ENCODE data around the gene ITGB5. TPM values are rescaled to one million over a fixed set of nuclear protein-coding genes. Genes with fewer than 3 reads are reported as not detected.

ITGB5 gene
- total RNA-seq, 1 experiment from 2014 or later = 116 TPM

DNA sequence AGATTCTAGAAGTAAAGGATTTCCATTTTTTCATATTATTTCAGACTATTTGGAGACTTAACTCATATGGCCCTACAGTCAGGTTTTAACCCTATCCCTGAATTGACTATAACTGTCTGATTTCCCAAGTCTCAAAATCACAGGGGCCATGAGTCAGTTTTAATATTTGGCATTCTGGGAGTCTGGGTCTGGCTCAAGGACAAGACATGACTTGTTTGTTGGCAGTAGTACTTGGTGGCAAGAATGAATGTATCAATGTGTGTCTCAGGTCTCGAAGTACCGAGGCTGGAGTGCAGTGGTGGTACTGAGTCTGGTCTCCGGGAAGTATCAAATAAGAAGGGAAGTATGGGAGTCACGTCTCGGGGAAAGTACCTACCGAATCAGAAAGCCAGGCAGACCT, 146.1 kb downstream of the ITGB5 start:
- Histone ChIP-seq H3K4me3 (ENCODE audit: low read depth, low read length, poor library complexity, severe bottlenecking) (no peak overlapping the region), H3K4me1 (ENCODE audit: insufficient read depth, low read length, poor library complexity, severe bottlenecking) (peaks cover 3% of the 10 kb centered on the region), H3K27ac (ENCODE audit: low read depth, low read length, poor library complexity, severe bottlenecking) (no peak overlapping the region), H3K36me3 (ENCODE audit: insufficient read depth, low read length, poor library complexity, severe bottlenecking) (peaks cover 94% of the 10 kb centered on the region), H3K9me3 (ENCODE audit: low read depth, low read length, poor library complexity, severe bottlenecking) (no peaks in the 10 kb centered on the region), H3K27me3 (replicated peaks; ENCODE audit: insufficient read depth, low read depth, low read length, poor library complexity) (no peaks in the 10 kb centered on the region)
- intact Hi-C loops (cut with micrococcal nuclease; ENCODE audit: unreplicated experiment) = no loop called here
- CTCF ChIA-PET = no interaction called here
- POLR2A ChIA-PET (ENCODE audit: low non-redundant PET) = no interaction called here
- no TSS peak for BruUV-seq (replicated peaks)
- no peak for DNase-seq (ENCODE audit: low spot score)
- no peak for TF ChIP-seq EZH2 (IDR thresholded peaks at IDR 0.05; ENCODE audit: borderline replicate concordance, low read depth, low read length, poor library complexity, severe bottlenecking)
- TF ChIP-seq, protein P1, sequence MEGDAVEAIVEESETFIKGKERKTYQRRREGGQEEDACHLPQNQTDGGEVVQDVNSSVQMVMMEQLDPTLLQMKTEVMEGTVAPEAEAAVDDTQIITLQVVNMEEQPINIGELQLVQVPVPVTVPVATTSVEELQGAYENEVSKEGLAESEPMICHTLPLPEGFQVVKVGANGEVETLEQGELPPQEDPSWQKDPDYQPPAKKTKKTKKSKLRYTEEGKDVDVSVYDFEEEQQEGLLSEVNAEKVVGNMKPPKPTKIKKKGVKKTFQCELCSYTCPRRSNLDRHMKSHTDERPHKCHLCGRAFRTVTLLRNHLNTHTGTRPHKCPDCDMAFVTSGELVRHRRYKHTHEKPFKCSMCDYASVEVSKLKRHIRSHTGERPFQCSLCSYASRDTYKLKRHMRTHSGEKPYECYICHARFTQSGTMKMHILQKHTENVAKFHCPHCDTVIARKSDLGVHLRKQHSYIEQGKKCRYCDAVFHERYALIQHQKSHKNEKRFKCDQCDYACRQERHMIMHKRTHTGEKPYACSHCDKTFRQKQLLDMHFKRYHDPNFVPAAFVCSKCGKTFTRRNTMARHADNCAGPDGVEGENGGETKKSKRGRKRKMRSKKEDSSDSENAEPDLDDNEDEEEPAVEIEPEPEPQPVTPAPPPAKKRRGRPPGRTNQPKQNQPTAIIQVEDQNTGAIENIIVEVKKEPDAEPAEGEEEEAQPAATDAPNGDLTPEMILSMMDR (conservative IDR thresholded peaks at IDR 0.05; ENCODE audit: low read depth, low read length) = no peak

- intact Hi-C loops (cut with micrococcal nuclease; ENCODE audit: unreplicated experiment) = no loop called here
- ChIA-PET POLR2A (ENCODE audit: low non-redundant PET) (no interaction called here), CTCF (no interaction called here)
- peaks cover 29% of the 10 kb centered on the region for H3K36me3 ChIP-seq (ENCODE audit: insufficient read depth, low read length, poor library complexity, severe bottlenecking)
- no peaks in the 10 kb centered on the region for H3K27me3 ChIP-seq (replicated peaks; ENCODE audit: insufficient read depth, low read depth, low read length, poor library complexity)
- peaks cover 31% of the 10 kb centered on the region for H3K4me1 ChIP-seq (ENCODE audit: insufficient read depth, low read length, poor library complexity, severe bottlenecking)
- no TSS peak for BruUV-seq (replicated peaks)
- no peak for DNase-seq (ENCODE audit: low spot score)
- TF ChIP-seq, protein P1 (conservative IDR thresholded peaks at IDR 0.05; ENCODE audit: low read depth, low read length) = no peak
- TF ChIP-seq EZH2 (IDR thresholded peaks at IDR 0.05; ENCODE audit: borderline replicate concordance, low read depth, low read length, poor library complexity, severe bottlenecking) = no peak
- peak overlapping the region; percentile 75 for H3K4me3 ChIP-seq (ENCODE audit: low read depth, low read length, poor library complexity, severe bottlenecking)
- H3K9me3 ChIP-seq (ENCODE audit: low read depth, low read length, poor library complexity, severe bottlenecking) = no peaks in the 10 kb centered on the region
- H3K27ac ChIP-seq (ENCODE audit: low read depth, low read length, poor library complexity, severe bottlenecking) = peak overlapping the region; percentile 27
Observed at GRCh38 chr3:124731760-124732159, 155.4 kb downstream of the ITGB5 start.

DNA sequence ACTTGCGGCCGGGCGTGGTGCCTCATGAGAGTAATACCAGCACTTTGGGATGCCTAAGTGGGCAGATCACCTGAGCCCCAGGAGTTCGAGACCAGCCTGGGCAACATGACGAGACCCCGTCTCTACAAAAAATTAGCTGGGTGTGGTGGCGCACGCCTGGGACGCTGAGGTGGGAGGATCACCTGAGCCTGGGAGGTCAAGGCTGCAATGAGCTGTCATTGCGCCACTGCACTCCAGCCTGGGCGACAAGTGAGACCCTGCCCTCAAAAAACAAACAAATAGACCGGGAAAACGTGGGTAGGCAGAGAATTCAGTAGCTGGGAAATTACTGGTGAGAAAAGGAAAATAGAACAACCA, 156.2 kb downstream of the ITGB5 start:
- H3K4me1 ChIP-seq (ENCODE audit: insufficient read depth, low read length, poor library complexity, severe bottlenecking) = peaks cover 31% of the 10 kb centered on the region
- H3K27ac ChIP-seq (ENCODE audit: low read depth, low read length, poor library complexity, severe bottlenecking) = peak overlapping the region; percentile 93
- no peak for DNase-seq (ENCODE audit: low spot score)
- peak overlapping the region; percentile 75 for H3K4me3 ChIP-seq (ENCODE audit: low read depth, low read length, poor library complexity, severe bottlenecking)
- BruUV-seq (replicated peaks) = no TSS peak
- ChIA-PET POLR2A (ENCODE audit: low non-redundant PET) (no interaction called here), CTCF (no interaction called here)
- TF ChIP-seq, protein P1 (conservative IDR thresholded peaks at IDR 0.05; ENCODE audit: low read depth, low read length) = no peak
- no peak for TF ChIP-seq EZH2 (IDR thresholded peaks at IDR 0.05; ENCODE audit: borderline replicate concordance, low read depth, low read length, poor library complexity, severe bottlenecking)
- H3K36me3 ChIP-seq (ENCODE audit: insufficient read depth, low read length, poor library complexity, severe bottlenecking) = peaks cover 20% of the 10 kb centered on the region
- H3K27me3 ChIP-seq (replicated peaks; ENCODE audit: insufficient read depth, low read depth, low read length, poor library complexity) = no peaks in the 10 kb centered on the region
- no peaks in the 10 kb centered on the region for H3K9me3 ChIP-seq (ENCODE audit: low read depth, low read length, poor library complexity, severe bottlenecking)
- intact Hi-C loops (cut with micrococcal nuclease; ENCODE audit: unreplicated experiment) = no loop called here
